Trophoblast cell (in vitro differentiated cells and primary cell): ENCODE data around the gene GDPD3.

Experiments used
- DNase-seq, 2 donors: peaks; one replicate each; pipeline ENCODE4 v3.0.0-alpha.2; 2016
- H2AFZ ChIP-seq: 2 replicates; pipeline ENCODE4 v1.6.1; 2013; ENCODE audit warnings: low read length, moderate library complexity, mild to moderate bottlenecking; ENCODE audit not compliant: insufficient read depth, poor library complexity
- H2AK5ac ChIP-seq: 2 replicates; pipeline ENCODE4 v1.6.1; 2013; ENCODE audit warnings: mild to moderate bottlenecking, low read length
- H2BK120ac ChIP-seq: 2 replicates; pipeline ENCODE4 v1.6.1; 2013; ENCODE audit warnings: low read length, mild to moderate bottlenecking, moderate library complexity; ENCODE audit not compliant: insufficient read depth, poor library complexity
- H2BK12ac ChIP-seq: 2 replicates; pipeline ENCODE4 v1.6.1; 2013; ENCODE audit warnings: mild to moderate bottlenecking, low read length, moderate library complexity
- H2BK5ac ChIP-seq: 2 replicates; pipeline ENCODE4 v1.6.1; 2013; ENCODE audit warnings: low read length, low read depth, moderate library complexity, mild to moderate bottlenecking; ENCODE audit not compliant: poor library complexity
- H3K14ac ChIP-seq: 2 replicates; pipeline ENCODE4 v1.6.1; 2013; ENCODE audit warnings: mild to moderate bottlenecking, low read length
- H3K18ac ChIP-seq: 2 replicates; pipeline ENCODE4 v1.6.1; 2013; ENCODE audit warnings: mild to moderate bottlenecking, low read length
- H3K23ac ChIP-seq: 2 replicates; pipeline ENCODE4 v1.6.1; 2013; ENCODE audit warnings: low read length
- H3K27ac ChIP-seq: 2 replicates; pipeline ENCODE4 v1.5.1; 2013; ENCODE audit warnings: low read depth, mild to moderate bottlenecking, inconsistent platforms, low read length, moderate library complexity
- H3K27me3 ChIP-seq: 2 replicates; pipeline ENCODE4 v1.6.1; 2013; ENCODE audit warnings: inconsistent platforms, mild to moderate bottlenecking, low read length, moderate library complexity; ENCODE audit not compliant: insufficient read depth
- H3K36me3 ChIP-seq, 2 experiments: 1 replicate in 1 of 2; 2 replicates in 1 of 2; pipeline ENCODE4 v1.6.1; 2013; ENCODE audit warnings: low read length in 2 of 2, mild to moderate bottlenecking in 2 of 2, moderate library complexity in 1 of 2; ENCODE audit not compliant: insufficient read depth in 2 of 2, control insufficient read depth in 1 of 2
- H3K4ac ChIP-seq: 2 replicates; pipeline ENCODE4 v1.6.1; 2013; ENCODE audit warnings: low read depth, mild to moderate bottlenecking, low read length, moderate library complexity
- H3K4me1 ChIP-seq, 2 experiments: 1 replicate in 1 of 2; 2 replicates in 1 of 2; pipeline ENCODE4 v1.6.1; 2013; ENCODE audit warnings: low read length in 2 of 2, mild to moderate bottlenecking in 2 of 2, moderate library complexity in 1 of 2; ENCODE audit not compliant: insufficient read depth in 2 of 2, control insufficient read depth in 1 of 2
- H3K4me2 ChIP-seq: 2 replicates; pipeline ENCODE4 v1.6.1; 2013; ENCODE audit warnings: inconsistent platforms, mild to moderate bottlenecking, low read length, moderate library complexity
- H3K4me3 ChIP-seq: 2 replicates; pipeline ENCODE4 v1.5.1; 2013; ENCODE audit warnings: mild to moderate bottlenecking, low read depth, low read length, inconsistent platforms
- H3K79me1 ChIP-seq: one replicate; pipeline ENCODE4 v1.6.1; 2013; ENCODE audit warnings: low read length
- H3K79me2 ChIP-seq: 2 replicates; pipeline ENCODE4 v1.6.1; 2013; ENCODE audit warnings: low read length, mild to moderate bottlenecking; ENCODE audit not compliant: control insufficient read depth, insufficient read depth, poor library complexity
- H3K9ac ChIP-seq: 2 replicates; pipeline ENCODE4 v1.6.1; 2013; ENCODE audit warnings: mild to moderate bottlenecking, low read length
- H3K9me3 ChIP-seq: 2 replicates; pipeline ENCODE4 v1.6.1; 2013; ENCODE audit warnings: low read depth, mild to moderate bottlenecking, control low read depth, inconsistent platforms, low read length; ENCODE audit not compliant: insufficient read depth
- H4K12ac ChIP-seq: 2 replicates; pipeline ENCODE4 v1.6.1; 2013; ENCODE audit warnings: low read depth, mild to moderate bottlenecking, low read length, moderate library complexity
- H4K8ac ChIP-seq: 2 replicates; pipeline ENCODE4 v1.6.1; 2013; ENCODE audit warnings: low read depth, mild to moderate bottlenecking, low read length, moderate library complexity
- H4K91ac ChIP-seq: one replicate; pipeline ENCODE4 v1.6.1; 2013; ENCODE audit warnings: low read depth, mild to moderate bottlenecking, low read length, moderate library complexity
- WGBS: extraction: QIAGEN DNeasy Blood & Tissue Kit; methylation state at CpG from one replicate; pipeline ENCODE4 v1.1.7; 2013; ENCODE audit warnings: missing lambda C conversion rate; ENCODE audit not compliant: insufficient read length, insufficient coverage; ENCODE audit errors: extremely low coverage; 5-methylcytosine and 5-hydroxymethylcytosine counted together

Gene GDPD3

DNA sequence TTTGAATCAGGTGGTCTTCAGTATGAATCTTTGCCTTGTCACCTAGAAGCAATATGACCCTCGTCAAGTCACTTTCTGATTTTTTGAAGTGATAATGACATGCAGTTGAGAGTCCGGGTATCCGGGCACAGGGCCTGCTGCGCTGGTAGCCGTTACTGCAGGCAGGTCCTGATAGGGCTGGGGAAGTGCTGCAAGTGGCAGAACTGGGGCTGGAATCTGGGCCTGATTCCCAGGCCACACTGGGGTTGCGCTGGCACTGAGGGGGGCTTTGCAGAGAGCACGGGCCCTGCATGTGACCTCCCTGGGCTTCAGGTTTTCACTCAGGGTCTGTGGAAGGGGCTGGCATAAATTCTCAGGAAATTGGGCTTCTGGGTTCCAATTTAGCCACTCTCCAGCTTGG lies 34.6 kb downstream of the GDPD3 start:
- Histone ChIP-seq H4K12ac (no peak overlapping the region), H4K91ac (no peak overlapping the region), H3K27me3 (no peaks in the 10 kb centered on the region), H3K9ac (no peak overlapping the region), H2BK5ac (no peak overlapping the region), H2BK12ac (no peak overlapping the region), H2AK5ac (no peak overlapping the region), H4K8ac (no peak overlapping the region), H3K23ac (no peak overlapping the region), H3K4me2 (no peak overlapping the region), H3K9me3 (peaks cover 4% of the 10 kb centered on the region), H3K4me3 (no peak overlapping the region), H2BK120ac (no peak overlapping the region), H3K36me3 (peaks cover 50 to 53% of the 10 kb centered on the region in 2 experiments), H3K4ac (peak overlapping the region; percentile 13), H2AFZ (no peak overlapping the region), H3K14ac (no peak overlapping the region), H3K79me1 (peaks cover 5% of the 10 kb centered on the region), H3K4me1 (peaks cover 4 to 10% of the 10 kb centered on the region in 2 experiments), H3K27ac (no peak overlapping the region), H3K79me2 (peaks cover 12% of the 10 kb centered on the region), H3K18ac (no peak overlapping the region)
- WGBS, result no CpG with 5 or more reads among the region's 7 CpGs
- DNase-seq, result no peak

DNA sequence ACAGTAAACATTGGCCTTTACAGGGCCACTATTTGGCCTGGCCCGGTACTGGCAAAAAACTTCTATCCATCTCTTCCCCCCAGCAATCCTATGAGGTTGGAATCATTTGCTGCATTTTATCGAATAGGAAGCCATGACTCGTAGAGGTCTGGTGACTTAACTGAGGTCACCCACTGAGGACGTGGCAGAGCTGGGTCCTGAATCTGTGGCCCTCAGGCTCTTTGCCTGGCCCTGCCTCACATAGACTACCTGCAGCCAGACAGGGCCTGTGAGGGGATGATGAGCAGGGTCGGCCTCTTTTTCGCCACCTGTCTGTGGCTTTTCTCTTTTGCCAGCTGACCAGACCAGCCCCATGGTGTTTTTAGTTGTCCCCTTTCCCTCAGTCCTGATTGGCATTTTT lies 35.7 kb downstream of the GDPD3 start:
- DNase-seq, result no peak
- H3K4me2 ChIP-seq, result no peak overlapping the region
- H3K4me3 ChIP-seq, result no peak overlapping the region
- H3K4me1 ChIP-seq, result peaks cover 4 to 10% of the 10 kb centered on the region in 2 experiments
- no peak overlapping the region for H3K14ac ChIP-seq
- peaks cover 5% of the 10 kb centered on the region for H3K79me1 ChIP-seq
- peaks cover 41 to 42% of the 10 kb centered on the region in 2 experiments for H3K36me3 ChIP-seq
- no peak overlapping the region for H2AK5ac ChIP-seq
- H4K91ac ChIP-seq, result no peak overlapping the region
- no peaks in the 10 kb centered on the region for H3K27me3 ChIP-seq
- no peak overlapping the region for H4K12ac ChIP-seq
- no peak overlapping the region for H2BK5ac ChIP-seq
- no CpG with 5 or more reads among the region's 6 CpGs for WGBS
- H3K23ac ChIP-seq, result no peak overlapping the region
- no peak overlapping the region for H3K18ac ChIP-seq
- no peak overlapping the region for H2AFZ ChIP-seq
- H2BK12ac ChIP-seq, result no peak overlapping the region
- no peak overlapping the region for H3K9ac ChIP-seq
- no peak overlapping the region for H2BK120ac ChIP-seq
- H3K27ac ChIP-seq, result no peak overlapping the region
- no peaks in the 10 kb centered on the region for H3K9me3 ChIP-seq
- H3K4ac ChIP-seq, result peak overlapping the region; percentile 89
- H3K79me2 ChIP-seq, result peaks cover 12% of the 10 kb centered on the region
- H4K8ac ChIP-seq, result no peak overlapping the region

DNA sequence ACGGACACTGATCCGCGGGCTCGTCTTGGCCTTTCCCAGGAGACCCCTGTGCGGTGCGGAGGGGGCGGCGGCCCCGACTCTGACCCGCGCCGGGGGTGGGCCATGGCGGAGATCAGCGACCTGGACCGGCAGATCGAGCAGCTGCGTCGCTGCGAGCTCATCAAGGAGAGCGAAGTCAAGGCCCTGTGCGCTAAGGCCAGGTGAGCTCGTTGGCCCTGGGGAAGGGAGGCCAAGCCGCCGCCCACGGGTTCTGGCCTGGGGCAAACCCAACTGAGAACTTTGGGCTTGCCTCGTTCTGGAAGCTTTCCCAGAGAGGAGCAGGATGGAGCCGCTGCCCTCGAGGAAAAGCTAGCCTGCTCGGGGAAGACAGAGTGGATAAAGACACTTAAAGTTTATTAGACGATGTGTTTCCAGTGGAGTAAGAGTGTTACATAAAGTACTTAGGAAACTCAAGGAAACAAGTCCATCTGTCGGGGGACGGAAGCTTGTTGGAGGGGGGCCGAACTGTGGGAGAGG lies 37.0 kb downstream of the GDPD3 start:
- peak overlapping the region; percentile 13 for H4K12ac ChIP-seq
- peak overlapping the region; percentile 4 for H3K27ac ChIP-seq
- peak overlapping the region; percentile 45 for H2BK12ac ChIP-seq
- H3K4me3 ChIP-seq, result peak overlapping the region; percentile 98
- H3K4me2 ChIP-seq, result peak overlapping the region; percentile 65
- DNase-seq, result peak in 1 of 2 donors; percentile 51
- H3K4me1 ChIP-seq, result peaks cover 4 to 10% of the 10 kb centered on the region in 2 experiments
- H3K4ac ChIP-seq, result peak overlapping the region; percentile 100
- no peaks in the 10 kb centered on the region for H3K27me3 ChIP-seq
- H2BK5ac ChIP-seq, result peak overlapping the region; percentile 76
- peak overlapping the region; percentile 80 for H3K18ac ChIP-seq
- peak overlapping the region; percentile 86 for H4K91ac ChIP-seq
- H3K79me1 ChIP-seq, result peaks cover 5% of the 10 kb centered on the region
- no peaks in the 10 kb centered on the region for H3K9me3 ChIP-seq
- H3K23ac ChIP-seq, result no peak overlapping the region
- peak overlapping the region; percentile 97 for H3K14ac ChIP-seq
- peaks cover 42% of the 10 kb centered on the region in 2 experiments for H3K36me3 ChIP-seq
- peak overlapping the region; percentile 98 for H2AK5ac ChIP-seq
- peak overlapping the region; percentile 63 for H2AFZ ChIP-seq
- H4K8ac ChIP-seq, result peak overlapping the region; percentile 69
- WGBS, result no CpG with 5 or more reads among the region's 33 CpGs
- peak overlapping the region; percentile 97 for H3K9ac ChIP-seq
- peaks cover 12% of the 10 kb centered on the region for H3K79me2 ChIP-seq
- H2BK120ac ChIP-seq, result peak overlapping the region; percentile 33

DNA sequence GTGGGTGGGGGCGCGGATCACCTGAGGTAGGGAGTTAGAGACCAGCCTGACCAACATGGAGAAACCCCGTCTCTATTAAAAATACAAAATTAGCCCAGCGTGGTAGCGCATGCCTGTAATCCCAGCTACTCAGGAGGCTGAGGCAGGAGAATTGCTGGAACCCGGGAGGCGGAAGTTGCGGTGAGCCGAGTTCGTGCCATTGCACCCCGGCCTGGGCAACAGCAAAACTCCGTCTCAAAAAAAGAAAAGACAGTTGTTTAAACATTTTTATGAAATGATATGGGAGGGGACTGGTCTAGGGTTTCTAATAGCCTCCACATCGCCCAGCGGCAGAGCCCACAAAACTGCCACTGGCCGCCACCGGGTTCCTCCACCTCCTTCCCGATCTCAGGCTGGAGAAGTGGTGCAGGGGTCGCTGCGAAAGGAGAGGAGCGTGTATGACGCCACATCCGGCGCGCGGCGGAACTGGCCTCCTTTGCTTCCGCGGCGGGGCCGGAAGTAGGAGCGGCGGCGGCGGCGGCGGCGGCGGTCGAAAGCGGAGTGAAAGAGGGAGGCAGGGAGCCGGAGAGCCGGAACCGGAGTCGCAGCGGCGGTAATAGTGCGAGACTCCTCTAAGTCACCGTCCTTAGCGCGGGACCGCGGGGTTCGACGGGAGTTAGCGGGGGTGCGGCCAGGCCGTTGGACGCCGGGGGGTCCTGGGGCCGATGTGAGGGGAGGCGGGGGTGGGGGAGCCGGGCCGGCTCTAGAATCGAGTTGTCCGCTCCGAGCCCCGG lies 37.6 kb downstream of the GDPD3 start, which contains the start of gene PPP4C:
TSS of gene PPP4C (plus strand) at position 492 of the 773 bp plus-strand sequence. CDS start 384 bp downstream, outside the sequence.
- Histone ChIP-seq H3K79me2 (peaks cover 12% of the 10 kb centered on the region), H2BK120ac (peak within 1 kb of the TSS; percentile 33), H2AFZ (peak within 1 kb of the TSS; percentile 63), H2BK5ac (peak within 1 kb of the TSS; percentile 76), H4K12ac (peak within 1 kb of the TSS; percentile 81), H3K9me3 (no peaks in the 10 kb centered on the region), H3K27me3 (no peaks in the 10 kb centered on the region), H2AK5ac (peak within 1 kb of the TSS; percentile 98), H4K91ac (peak within 1 kb of the TSS; percentile 86), H3K27ac (peak within 1 kb of the TSS; percentile 32), H3K18ac (peak within 1 kb of the TSS; percentile 80), H3K79me1 (peaks cover 5% of the 10 kb centered on the region), H4K8ac (peak within 1 kb of the TSS; percentile 70), H3K4me1 (peaks cover 4 to 10% of the 10 kb centered on the region in 2 experiments), H3K4me3 (peak within 1 kb of the TSS; percentile 98), H3K4ac (peak within 1 kb of the TSS; percentile 100), H3K4me2 (peak within 1 kb of the TSS; percentile 70), H2BK12ac (peak within 1 kb of the TSS; percentile 45), H3K23ac (no peak within 1 kb of the TSS), H3K36me3 (peaks cover 41% of the 10 kb centered on the region in 2 experiments), H3K9ac (peak within 1 kb of the TSS; percentile 97), H3K14ac (peak within 1 kb of the TSS; percentile 97)
- no CpG with 5 or more reads among the region's 67 CpGs for WGBS
- DNase-seq, result peak; percentile 89 to 91
